ENCODE measurements around the gene ATP12A. TPM values are rescaled to one million over a fixed set of nuclear protein-coding genes. Genes with fewer than 3 reads are reported as not detected.

ATP12A gene
- not detected for polyA plus RNA-seq (ENCODE audit: insufficient read length)

DNA sequence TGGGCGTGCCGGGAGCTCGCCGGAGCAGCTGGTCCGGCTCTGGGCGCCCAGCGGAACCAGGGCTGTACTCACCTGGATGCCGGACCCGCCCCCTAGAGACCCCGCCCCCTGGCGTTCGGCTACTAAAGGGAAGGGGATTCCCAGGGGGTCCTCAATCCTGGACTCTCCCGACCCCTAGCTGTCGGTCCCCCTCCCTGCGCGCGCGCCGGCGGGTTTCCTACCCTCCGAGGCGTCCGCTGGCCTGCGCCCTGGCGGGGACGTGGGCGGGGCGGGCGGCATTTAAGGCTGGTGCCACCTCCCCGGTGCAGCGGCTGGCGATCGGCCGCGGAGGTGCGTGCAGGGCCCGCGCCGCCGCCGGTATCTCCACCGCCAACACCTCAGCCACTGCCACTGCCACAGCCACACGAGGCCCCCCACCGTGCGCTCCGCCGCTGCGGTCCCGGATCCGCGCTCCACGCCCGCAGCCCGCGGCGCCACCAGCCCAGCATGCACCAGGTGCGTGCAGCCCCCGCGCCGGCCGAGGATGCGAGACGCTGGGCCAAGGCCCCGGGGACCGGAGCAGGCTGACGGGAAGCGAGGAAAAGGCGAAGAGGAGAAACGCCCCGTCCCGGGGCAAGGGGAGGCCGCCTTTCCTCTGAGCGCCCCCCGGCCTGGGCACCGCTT, at the start of gene ATP12A:
TSS of gene ATP12A (plus strand) at position 151 of the 663 bp plus-strand sequence. CDS start at position 487, 336 bp downstream.
- DNase-seq: no peak

GRCh38 chr13:24630851-24631620, 49.2 kb upstream of the ATP12A start:
- no peak for DNase-seq

DNA sequence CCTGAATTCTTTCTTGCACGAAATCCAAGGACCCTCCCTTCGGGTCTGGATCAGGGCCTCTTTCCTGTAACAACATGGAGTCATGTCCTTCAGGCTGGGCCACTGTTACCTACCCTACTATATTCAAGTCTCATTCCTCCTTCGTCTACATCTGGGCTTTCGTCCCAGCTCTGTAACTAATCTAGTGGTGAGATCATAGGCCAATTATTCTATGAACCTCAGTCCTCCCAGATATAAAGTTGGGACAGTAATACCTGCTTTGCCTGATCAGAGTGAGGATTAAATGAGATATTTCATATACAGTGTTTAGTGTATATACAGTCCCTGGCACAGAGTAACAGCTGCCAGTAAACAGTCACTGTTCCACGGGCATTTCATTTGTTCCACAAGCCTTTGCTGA, 48.3 kb upstream of the ATP12A start:
- DNase-seq: no peak

- no peak for DNase-seq
Measured at GRCh38 chr13:24632382-24633121, 47.7 kb upstream of the ATP12A start.

- no peak for DNase-seq
Measured at GRCh38 chr13:24636776-24637175, 43.4 kb upstream of the ATP12A start.

DNA sequence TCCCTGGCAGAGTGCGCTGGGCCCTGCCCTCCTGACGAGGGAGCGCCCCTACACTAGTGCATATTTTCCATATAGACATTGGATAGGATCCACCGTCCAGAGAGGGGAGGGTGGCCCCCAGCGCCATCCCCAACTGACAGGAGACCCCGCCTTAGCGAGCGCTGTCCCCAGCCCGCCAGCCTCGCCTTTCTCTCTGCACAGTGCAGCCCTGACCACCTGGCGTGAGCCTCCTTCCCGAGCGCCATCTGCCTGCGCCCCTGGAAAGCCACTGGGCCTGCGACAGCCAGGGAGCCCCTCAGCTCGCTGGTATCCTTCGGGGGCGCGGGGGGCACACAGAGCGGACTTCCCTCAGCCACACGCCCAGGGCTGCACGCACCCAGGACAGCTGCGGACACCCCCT, 42.1 kb upstream of the ATP12A start:
- no peak for DNase-seq

DNA sequence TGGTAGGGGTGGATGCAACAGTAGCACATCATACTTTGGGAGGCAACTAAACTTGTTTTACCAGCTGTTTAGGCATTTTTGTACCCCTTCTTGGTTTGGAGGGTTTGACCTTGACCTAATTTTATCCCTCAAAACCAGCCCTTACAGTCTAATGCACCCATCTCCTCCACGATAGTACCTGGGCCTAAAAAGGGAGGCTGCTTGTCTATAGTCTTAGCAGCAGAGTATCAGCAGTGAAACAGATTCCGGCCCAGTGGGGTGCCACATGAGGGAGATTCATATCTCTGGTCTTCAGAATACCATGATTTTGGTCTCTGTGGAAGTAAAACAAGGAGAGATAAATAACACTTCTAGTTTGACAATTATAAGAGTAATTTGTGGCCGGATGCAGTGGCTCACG, 39.5 kb upstream of the ATP12A start:
- DNase-seq: no peak

- no peak for DNase-seq
Measured at GRCh38 chr13:24642219-24642618, 38.0 kb upstream of the ATP12A start.

GRCh38 chr13:24644036-24644435, 36.2 kb upstream of the ATP12A start:
- DNase-seq: no peak

GRCh38 chr13:24648271-24648670, 31.9 kb upstream of the ATP12A start:
- DNase-seq: no peak

GRCh38 chr13:24648983-24649687, 31.1 kb upstream of the ATP12A start:
- no peak for DNase-seq

DNA sequence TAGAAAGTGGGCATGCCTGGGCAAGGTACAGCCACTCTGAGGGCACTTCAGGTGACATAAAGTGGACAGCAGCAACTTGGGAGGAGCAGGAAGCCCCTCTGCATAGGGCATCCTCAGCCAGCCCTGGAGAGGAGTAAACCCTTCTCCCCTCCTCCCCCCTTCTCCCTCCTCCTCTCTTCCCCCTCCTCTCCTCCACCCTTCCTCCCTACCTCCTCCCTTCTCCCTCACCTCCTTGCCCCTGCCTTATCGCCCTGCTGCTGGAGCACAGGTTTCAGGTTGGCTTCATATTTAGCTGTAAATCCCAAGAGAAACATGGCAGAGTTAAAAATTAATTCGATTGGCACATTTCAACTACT, 30.5 kb upstream of the ATP12A start:
- no peak for DNase-seq

GRCh38 chr13:24650161-24650560, 30.0 kb upstream of the ATP12A start:
- DNase-seq: no peak

- no peak for DNase-seq
Measured at GRCh38 chr13:24651718-24652345, 28.4 kb upstream of the ATP12A start.

- no peak for DNase-seq
Measured at GRCh38 chr13:24652359-24652758, 27.8 kb upstream of the ATP12A start.

- no peak for DNase-seq
Measured at GRCh38 chr13:24654741-24655140, 25.5 kb upstream of the ATP12A start.

GRCh38 chr13:24659239-24659638, 21.0 kb upstream of the ATP12A start:
- no peak for DNase-seq

DNA sequence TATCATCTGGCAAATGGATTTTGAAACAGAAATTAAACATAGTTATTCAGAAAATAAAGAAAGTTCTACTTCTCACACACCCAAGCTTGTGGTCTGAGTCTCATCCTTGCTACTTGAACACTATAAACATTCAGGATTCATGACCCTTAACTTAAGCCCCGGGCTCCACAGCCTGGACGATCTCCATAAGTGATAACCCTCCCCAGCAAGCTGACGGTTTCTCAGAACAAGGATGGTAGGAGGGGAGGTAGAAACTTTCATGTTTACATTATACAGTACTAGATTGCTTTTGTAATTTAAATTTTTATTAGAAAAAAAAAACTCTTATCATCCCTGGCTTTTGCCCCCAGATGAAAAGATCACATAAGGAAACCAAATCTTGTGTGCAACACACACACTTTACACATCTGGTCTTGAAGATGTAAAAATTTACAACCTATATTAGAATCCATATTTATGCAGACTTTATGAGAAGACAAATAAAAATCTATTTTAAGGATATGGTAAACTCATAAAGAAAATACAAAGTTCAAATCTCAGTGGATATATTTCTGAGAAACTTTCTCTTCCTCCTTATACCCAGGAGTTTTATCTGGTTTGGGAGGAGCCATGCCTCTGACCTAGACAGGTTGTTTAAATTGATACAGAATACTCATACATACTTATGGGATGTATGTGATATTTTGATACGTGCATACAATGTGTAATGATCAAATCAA, 20.0 kb upstream of the ATP12A start:
- no peak for DNase-seq

DNA sequence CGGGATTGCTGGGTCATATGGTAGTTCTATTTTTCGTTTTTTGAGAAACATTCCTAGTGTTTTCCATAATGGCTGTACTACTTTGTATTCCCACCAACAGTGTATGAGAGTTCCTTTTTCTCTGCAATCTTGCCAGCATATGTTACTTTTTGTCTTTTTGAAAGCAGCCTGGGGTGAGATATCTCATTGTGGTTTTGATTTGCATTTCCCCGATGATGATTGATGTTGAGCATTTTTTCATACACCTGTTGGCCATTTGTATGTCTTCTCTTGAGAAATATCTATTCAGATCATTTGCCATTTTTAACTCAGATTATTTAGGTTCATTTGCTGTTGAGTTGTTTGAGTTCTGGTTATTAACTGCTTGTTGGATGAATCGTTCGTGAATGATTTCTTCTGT, 18.5 kb upstream of the ATP12A start:
- DNase-seq: no peak

DNA sequence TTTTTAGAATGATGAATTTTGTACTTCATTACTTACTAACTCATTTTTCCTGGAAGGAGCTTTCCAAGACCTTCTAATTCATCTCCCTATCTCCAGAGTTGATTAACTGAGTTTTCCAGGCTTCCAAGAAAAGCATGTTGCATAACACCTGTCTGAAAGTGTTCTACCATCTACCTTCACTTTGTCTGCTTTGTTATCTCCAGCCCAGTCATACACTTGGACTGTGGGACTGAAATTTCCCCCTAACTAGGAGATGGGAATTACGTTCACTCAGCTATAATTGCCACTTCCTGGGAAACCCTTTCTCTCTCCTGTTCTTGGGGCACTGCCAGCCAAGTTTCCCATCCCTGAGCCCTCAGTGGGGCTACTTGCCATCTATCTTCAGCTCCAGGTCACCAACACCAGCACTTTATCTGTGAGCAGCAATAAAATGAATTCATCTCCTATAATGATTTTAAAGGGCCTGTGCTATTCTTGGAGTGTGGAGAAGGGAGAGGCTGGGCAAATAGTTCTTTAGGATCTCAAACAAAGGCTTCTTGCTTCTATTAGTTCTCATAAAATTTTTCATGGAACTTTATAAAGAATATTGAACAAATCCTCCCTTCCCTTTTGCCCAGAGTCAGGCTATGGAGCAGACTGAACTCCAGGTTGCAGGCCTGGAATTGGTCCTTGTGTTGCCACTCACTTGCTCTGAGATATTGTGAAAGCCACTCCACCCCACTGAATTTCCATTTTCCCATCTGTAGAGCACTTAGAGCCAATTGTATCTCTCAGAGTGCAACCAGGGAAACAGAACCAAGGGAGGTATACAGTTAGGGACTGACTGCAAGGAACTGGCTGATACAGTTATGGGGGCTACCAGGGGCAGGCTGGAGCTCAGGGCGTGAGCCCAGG, 17.8 kb upstream of the ATP12A start:
- DNase-seq: no peak

DNA sequence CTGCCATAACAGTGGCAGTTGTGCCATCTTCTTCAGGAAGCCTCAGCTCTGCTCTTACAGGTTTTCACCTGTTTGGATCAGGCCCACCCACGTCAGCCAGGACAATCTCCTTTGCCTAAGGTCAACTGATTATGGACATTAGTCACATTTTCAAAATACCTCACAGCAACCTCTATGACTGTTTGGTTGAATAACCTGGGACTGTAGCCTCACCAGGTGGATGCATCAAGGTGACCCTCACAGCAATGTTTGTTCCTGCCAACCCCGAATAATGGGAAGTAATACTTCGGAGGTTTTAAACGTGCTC, 17.2 kb upstream of the ATP12A start:
- DNase-seq: no peak
